Measurements from ENCODE around the gene HOXC10. TPM values are rescaled to one million over a fixed set of nuclear protein-coding genes. Genes with fewer than 3 reads are reported as not detected.
A peak's percentile ranks its signal among the peaks of the same experiment; 100 is the strongest.

Gene HOXC10
- polyA plus RNA-seq, 1 donor (not counting 4 experiments of a cell fraction or from before 2014, with no cell fraction given): 14.1 TPM

- no peak for DNase-seq (ENCODE audit: low read depth, low spot score)
Observed at GRCh38 chr12:53995378-53996239, 10.7 kb downstream of the HOXC10 start.

GRCh38 chr12:53996240-53997203 is 11.6 kb downstream of the HOXC10 start:
- H3K27ac ChIP-seq (ENCODE audit: control insufficient read depth, insufficient read depth, low read length): peak overlapping the region; percentile 95

More at GRCh38 chr12:53995378-53996239, 10.7 kb downstream of the HOXC10 start:
- Histone ChIP-seq H4K20me1 (ENCODE audit: control insufficient read depth, extremely low read depth, insufficient read depth, low read length) (no peaks in the 10 kb centered on the region), H2AFZ (ENCODE audit: control insufficient read depth, low read length) (peak overlapping the region; percentile 62), H3K9ac (ENCODE audit: control insufficient read depth, extremely low read depth, insufficient read depth, low read length) (peak overlapping the region; percentile 97), H3K9me3 (ENCODE audit: control insufficient read depth, low read depth, low read length) (no peaks in the 10 kb centered on the region), H3K79me2 (ENCODE audit: control insufficient read depth, insufficient read depth, low read length) (peaks cover 95% of the 10 kb centered on the region), H3K27me3 (ENCODE audit: control insufficient read depth, extremely low read depth, insufficient read depth, low read length) (no peaks in the 10 kb centered on the region), H3K4me2 (ENCODE audit: control insufficient read depth, extremely low read depth, insufficient read depth, low read depth, low read length) (peak overlapping the region; percentile 98), H3K4me3 (ENCODE audit: control insufficient read depth in 2 of 3, extremely low read depth in 1 of 3, insufficient read depth in 2 of 3, low read depth in 1 of 3, low read length in 3 of 3) (peak overlapping the region; percentile 45 to 90 (median 89)), H3K9me1 (ENCODE audit: control insufficient read depth, extremely low read depth, insufficient read depth, low read length) (no peaks in the 10 kb centered on the region), H3K27ac (ENCODE audit: control insufficient read depth, insufficient read depth, low read length) (peak overlapping the region; percentile 95), H3K4me1 (ENCODE audit: control insufficient read depth, extremely low read depth, insufficient read depth, low read length) (peaks cover 30% of the 10 kb centered on the region), H3K36me3 (ENCODE audit: control insufficient read depth in 2 of 2, extremely low read depth in 1 of 2, insufficient read depth in 2 of 2, low read length in 2 of 2) (peaks cover 0 to 1% of the 10 kb centered on the region in 2 experiments)
- dilution Hi-C loops (cut with MboI; ENCODE audit: extremely low pct_ligation_motif_present, low sequenced_read_pairs): no loop called here
- FAIRE-seq: no peak
- TF ChIP-seq CTCF (optimal IDR thresholded peaks at IDR 0.05 in 1 of 3, IDR thresholded peaks at IDR 0.05 in 1 of 3, conservative IDR thresholded peaks at IDR 0.05 in 1 of 3; ENCODE audit: extremely low read depth in 1 of 3, insufficient read depth in 2 of 3, low read length in 3 of 3) (no peak), EZH2 (IDR thresholded peaks at IDR 0.05; ENCODE audit: low read length) (no peak)

More at GRCh38 chr12:53996240-53997203, 11.6 kb downstream of the HOXC10 start:
- Histone ChIP-seq H3K4me3 (ENCODE audit: control insufficient read depth in 2 of 3, extremely low read depth in 1 of 3, insufficient read depth in 2 of 3, low read depth in 1 of 3, low read length in 3 of 3) (peak overlapping the region; percentile 45 to 90 (median 89)), H3K4me2 (ENCODE audit: control insufficient read depth, extremely low read depth, insufficient read depth, low read depth, low read length) (peak overlapping the region; percentile 98), H3K9ac (ENCODE audit: control insufficient read depth, extremely low read depth, insufficient read depth, low read length) (peak overlapping the region; percentile 97), H3K9me3 (ENCODE audit: control insufficient read depth, low read depth, low read length) (no peaks in the 10 kb centered on the region), H3K79me2 (ENCODE audit: control insufficient read depth, insufficient read depth, low read length) (peaks cover 94% of the 10 kb centered on the region), H4K20me1 (ENCODE audit: control insufficient read depth, extremely low read depth, insufficient read depth, low read length) (no peaks in the 10 kb centered on the region), H3K27me3 (ENCODE audit: control insufficient read depth, extremely low read depth, insufficient read depth, low read length) (no peaks in the 10 kb centered on the region), H3K9me1 (ENCODE audit: control insufficient read depth, extremely low read depth, insufficient read depth, low read length) (no peaks in the 10 kb centered on the region), H3K4me1 (ENCODE audit: control insufficient read depth, extremely low read depth, insufficient read depth, low read length) (peaks cover 34% of the 10 kb centered on the region), H3K36me3 (ENCODE audit: control insufficient read depth in 2 of 2, extremely low read depth in 1 of 2, insufficient read depth in 2 of 2, low read length in 2 of 2) (no peaks in the 10 kb centered on the region), H2AFZ (ENCODE audit: control insufficient read depth, low read length) (no peak overlapping the region)
- TF ChIP-seq CTCF (optimal IDR thresholded peaks at IDR 0.05 in 1 of 3, IDR thresholded peaks at IDR 0.05 in 1 of 3, conservative IDR thresholded peaks at IDR 0.05 in 1 of 3; ENCODE audit: extremely low read depth in 1 of 3, insufficient read depth in 2 of 3, low read length in 3 of 3): peak in 1 of 3 experiments; percentile 11
- TF ChIP-seq EZH2 (IDR thresholded peaks at IDR 0.05; ENCODE audit: low read length): no peak
- FAIRE-seq (no peak), DNase-seq (ENCODE audit: low read depth, low spot score) (no peak)
- dilution Hi-C loops (cut with MboI; ENCODE audit: extremely low pct_ligation_motif_present, low sequenced_read_pairs): no loop called here

Measured in keratinocyte (primary cell).